ENCODE data around the gene TAPBP.
A peak's percentile ranks its signal among the peaks of the same experiment; 100 is the strongest.

The TAPBP gene

GRCh38 chr6:33250731-33251130 lies 63.1 kb downstream of the TAPBP start:
- Histone ChIP-seq H3K23ac (ENCODE audit: low read depth, low read length, poor library complexity) (no peak overlapping the region), H2BK120ac (ENCODE audit: low read depth, low read length) (no peak overlapping the region), H3K18ac (ENCODE audit: low read length) (no peak overlapping the region), H3K9ac (ENCODE audit: low read depth, low read length, poor library complexity) (no peak overlapping the region), H3K36me3 (replicated peaks in 1 of 2; ENCODE audit: control insufficient read depth in 2 of 2, insufficient read depth in 2 of 2, low read length in 2 of 2) (peaks cover 3 to 28% of the 10 kb centered on the region in 2 donors), H3K79me1 (ENCODE audit: low read depth, low read length) (no peaks in the 10 kb centered on the region), H2BK15ac (ENCODE audit: low read length) (no peak overlapping the region), H4K91ac (ENCODE audit: low read depth, low read length, poor library complexity) (no peak overlapping the region), H3K9me3 (replicated peaks in 1 of 2; ENCODE audit: control insufficient read depth in 2 of 2, insufficient read depth in 1 of 2, low read depth in 1 of 2, low read length in 2 of 2) (no peaks in the 10 kb centered on the region), H2BK12ac (ENCODE audit: low read length) (no peak overlapping the region), H3K14ac (ENCODE audit: low read length) (no peak overlapping the region), H4K8ac (ENCODE audit: low read depth, low read length) (no peak overlapping the region), H3K27me3 (ENCODE audit: control insufficient read depth in 3 of 3, insufficient read depth in 3 of 3, low read depth in 1 of 3, low read length in 3 of 3) (peaks cover 0 to 3% (median 0%) of the 10 kb centered on the region in 3 experiments), H3K4me2 (ENCODE audit: insufficient read depth, low read length, poor library complexity, severe bottlenecking) (no peak overlapping the region), H3K4ac (ENCODE audit: low read length) (no peak overlapping the region), H3K27ac (replicated peaks; ENCODE audit: low read length) (no peak overlapping the region), H2AFZ (ENCODE audit: low read length) (no peak overlapping the region), H3K4me1 (ENCODE audit: control insufficient read depth in 2 of 2, insufficient read depth in 1 of 2, low read depth in 1 of 2, low read length in 2 of 2) (peaks cover 9 to 13% of the 10 kb centered on the region in 2 donors), H2AK5ac (ENCODE audit: low read depth, low read length) (no peak overlapping the region), H3K4me3 (ENCODE audit: low read length in 2 of 2) (no peak overlapping the region), H2BK5ac (ENCODE audit: low read length) (no peak overlapping the region)
- DNase-seq (ENCODE audit: low spot score) = no peak
- WGBS, 2 donors (ENCODE audit: extremely low coverage in 2 of 2, insufficient read length in 2 of 2, insufficient replicate concordance in 1 of 2) = no CpG with 5 or more reads among the region's 13 CpGs

GRCh38 chr6:33249732-33250630 lies 63.9 kb downstream of the TAPBP start:
- Histone ChIP-seq H3K14ac (ENCODE audit: low read length) (no peak overlapping the region), H3K27ac (replicated peaks; ENCODE audit: low read length) (peak overlapping the region; percentile 62), H3K9me3 (replicated peaks in 1 of 2; ENCODE audit: control insufficient read depth in 2 of 2, insufficient read depth in 1 of 2, low read depth in 1 of 2, low read length in 2 of 2) (no peaks in the 10 kb centered on the region), H4K91ac (ENCODE audit: low read depth, low read length, poor library complexity) (no peak overlapping the region), H3K4me2 (ENCODE audit: insufficient read depth, low read length, poor library complexity, severe bottlenecking) (peak overlapping the region; percentile 77), H3K27me3 (ENCODE audit: control insufficient read depth in 3 of 3, insufficient read depth in 3 of 3, low read depth in 1 of 3, low read length in 3 of 3) (peaks cover 0 to 3% (median 0%) of the 10 kb centered on the region in 3 experiments), H3K79me1 (ENCODE audit: low read depth, low read length) (no peaks in the 10 kb centered on the region), H3K18ac (ENCODE audit: low read length) (peak overlapping the region; percentile 84), H2BK120ac (ENCODE audit: low read depth, low read length) (no peak overlapping the region), H3K9ac (ENCODE audit: low read depth, low read length, poor library complexity) (peak overlapping the region; percentile 92), H3K4ac (ENCODE audit: low read length) (no peak overlapping the region), H2AK5ac (ENCODE audit: low read depth, low read length) (no peak overlapping the region), H2BK12ac (ENCODE audit: low read length) (no peak overlapping the region), H2AFZ (ENCODE audit: low read length) (peak overlapping the region; percentile 87), H3K36me3 (replicated peaks in 1 of 2; ENCODE audit: control insufficient read depth in 2 of 2, insufficient read depth in 2 of 2, low read length in 2 of 2) (peaks cover 3 to 26% of the 10 kb centered on the region in 2 donors), H3K4me1 (ENCODE audit: control insufficient read depth in 2 of 2, insufficient read depth in 1 of 2, low read depth in 1 of 2, low read length in 2 of 2) (peaks cover 9 to 13% of the 10 kb centered on the region in 2 donors), H3K4me3 (ENCODE audit: low read length in 2 of 2) (peak overlapping the region; percentile 67 to 80), H3K23ac (ENCODE audit: low read depth, low read length, poor library complexity) (peak overlapping the region; percentile 94), H2BK5ac (ENCODE audit: low read length) (peak overlapping the region; percentile 7), H4K8ac (ENCODE audit: low read depth, low read length) (no peak overlapping the region), H2BK15ac (ENCODE audit: low read length) (no peak overlapping the region)
- DNase-seq (ENCODE audit: low spot score) = no peak
- no CpG with 5 or more reads among the region's 15 CpGs for WGBS, 2 donors (ENCODE audit: extremely low coverage in 2 of 2, insufficient read length in 2 of 2, insufficient replicate concordance in 1 of 2)

Data from neuronal stem cell (in vitro differentiated cells).